Prostate gland (tissue), 2 donors: ENCODE results near the gene C17orf100.

Source experiments
- POLR2A ChIP-seq: fragments of 450-650 bp; IDR thresholded peaks from one replicate; pipeline ENCODE4 v1.6.1; 2016; ENCODE audit warnings: antibody characterized with exemption, mild to moderate bottlenecking
- POLR2AphosphoS5 ChIP-seq: sonication (generic); formaldehyde crosslinking; IDR thresholded peaks from one replicate; pipeline ENCODE4 v1.6.1; 2017; ENCODE audit warnings: antibody characterized with exemption
- TF ChIP-seq, protein P1 (sequence below), 4 experiments: fragments of 200-600 bp in 2 of 4; fragments of 450-650 bp in 2 of 4; sonication (generic) in 2 of 4; IDR thresholded peaks; 1 replicate in 3 of 4; 2 replicates in 1 of 4; pipeline ENCODE4 v1.5.1; 2016 to 2019; ENCODE audit warnings: antibody characterized with exemption in 4 of 4, mild to moderate bottlenecking in 2 of 4, moderate library complexity in 2 of 4

DNA sequence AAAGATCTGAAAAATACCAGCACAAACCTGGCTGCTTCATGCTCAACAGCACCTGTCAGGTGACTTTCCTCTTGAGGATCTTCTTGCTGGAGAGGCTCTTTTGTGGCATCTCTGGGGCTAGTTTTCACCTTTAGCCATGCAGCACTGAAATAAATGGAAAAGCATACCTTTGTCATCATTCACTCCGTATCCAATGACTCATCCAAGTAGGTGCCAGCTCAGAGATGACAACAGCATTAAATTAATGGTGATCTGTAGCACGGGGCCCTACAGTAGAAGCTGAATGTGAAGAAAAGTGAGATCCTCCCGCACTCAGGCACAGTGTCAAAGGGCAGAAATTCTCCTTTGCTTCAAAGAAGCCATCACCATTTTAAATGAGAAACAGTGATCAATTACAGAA, 43.2 kb upstream of the C17orf100 start:
- TF ChIP-seq, protein P1, sequence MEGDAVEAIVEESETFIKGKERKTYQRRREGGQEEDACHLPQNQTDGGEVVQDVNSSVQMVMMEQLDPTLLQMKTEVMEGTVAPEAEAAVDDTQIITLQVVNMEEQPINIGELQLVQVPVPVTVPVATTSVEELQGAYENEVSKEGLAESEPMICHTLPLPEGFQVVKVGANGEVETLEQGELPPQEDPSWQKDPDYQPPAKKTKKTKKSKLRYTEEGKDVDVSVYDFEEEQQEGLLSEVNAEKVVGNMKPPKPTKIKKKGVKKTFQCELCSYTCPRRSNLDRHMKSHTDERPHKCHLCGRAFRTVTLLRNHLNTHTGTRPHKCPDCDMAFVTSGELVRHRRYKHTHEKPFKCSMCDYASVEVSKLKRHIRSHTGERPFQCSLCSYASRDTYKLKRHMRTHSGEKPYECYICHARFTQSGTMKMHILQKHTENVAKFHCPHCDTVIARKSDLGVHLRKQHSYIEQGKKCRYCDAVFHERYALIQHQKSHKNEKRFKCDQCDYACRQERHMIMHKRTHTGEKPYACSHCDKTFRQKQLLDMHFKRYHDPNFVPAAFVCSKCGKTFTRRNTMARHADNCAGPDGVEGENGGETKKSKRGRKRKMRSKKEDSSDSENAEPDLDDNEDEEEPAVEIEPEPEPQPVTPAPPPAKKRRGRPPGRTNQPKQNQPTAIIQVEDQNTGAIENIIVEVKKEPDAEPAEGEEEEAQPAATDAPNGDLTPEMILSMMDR (IDR thresholded peaks at IDR 0.05), result no peak
- TF ChIP-seq POLR2A (no peak), POLR2AphosphoS5 (no peak)
